Keratinocyte (primary cell): ENCODE results near the gene TLCD3A.

Experiments
- EZH2 ChIP-seq: IDR thresholded peaks from one replicate; pipeline ENCODE4 v1.6.1; 2012; ENCODE audit warnings: inconsistent platforms, mild to moderate bottlenecking, low read length, moderate library complexity
- TF ChIP-seq, protein P1 (sequence below), 3 experiments: IDR thresholded peaks in 1 of 3; conservative IDR thresholded peaks in 1 of 3; optimal IDR thresholded peaks in 1 of 3; 2 replicates in 2 of 3; 3 replicates in 1 of 3; pipeline versions ENCODE3 to v1.5.1; 2011; ENCODE audit warnings: low read length in 3 of 3, mild to moderate bottlenecking in 3 of 3, moderate library complexity in 2 of 3, control low read depth in 1 of 3, inconsistent platforms in 1 of 3; ENCODE audit not compliant: insufficient read depth in 2 of 3; ENCODE audit errors: extremely low read depth in 1 of 3

DNA sequence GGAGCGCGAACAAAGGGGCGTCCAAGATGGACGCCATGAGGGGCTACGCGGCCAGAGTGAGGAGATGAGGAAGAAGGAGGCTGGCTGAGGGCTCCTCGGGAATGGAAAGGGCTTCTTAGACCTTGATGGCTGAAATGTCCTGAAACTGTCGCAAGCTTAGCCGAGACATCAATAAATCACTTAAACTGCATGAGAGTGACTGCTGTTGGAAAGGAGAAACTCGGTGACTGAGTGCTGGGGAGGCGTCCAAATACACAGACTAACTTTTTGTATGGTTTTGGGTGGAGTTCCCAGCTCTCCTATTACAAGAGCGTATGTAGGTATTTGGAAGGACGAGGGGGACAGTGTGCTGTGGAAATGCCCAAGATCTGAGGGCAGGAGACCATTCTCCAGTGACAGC is 21.0 kb downstream of the TLCD3A start:
- TF ChIP-seq, protein P1, sequence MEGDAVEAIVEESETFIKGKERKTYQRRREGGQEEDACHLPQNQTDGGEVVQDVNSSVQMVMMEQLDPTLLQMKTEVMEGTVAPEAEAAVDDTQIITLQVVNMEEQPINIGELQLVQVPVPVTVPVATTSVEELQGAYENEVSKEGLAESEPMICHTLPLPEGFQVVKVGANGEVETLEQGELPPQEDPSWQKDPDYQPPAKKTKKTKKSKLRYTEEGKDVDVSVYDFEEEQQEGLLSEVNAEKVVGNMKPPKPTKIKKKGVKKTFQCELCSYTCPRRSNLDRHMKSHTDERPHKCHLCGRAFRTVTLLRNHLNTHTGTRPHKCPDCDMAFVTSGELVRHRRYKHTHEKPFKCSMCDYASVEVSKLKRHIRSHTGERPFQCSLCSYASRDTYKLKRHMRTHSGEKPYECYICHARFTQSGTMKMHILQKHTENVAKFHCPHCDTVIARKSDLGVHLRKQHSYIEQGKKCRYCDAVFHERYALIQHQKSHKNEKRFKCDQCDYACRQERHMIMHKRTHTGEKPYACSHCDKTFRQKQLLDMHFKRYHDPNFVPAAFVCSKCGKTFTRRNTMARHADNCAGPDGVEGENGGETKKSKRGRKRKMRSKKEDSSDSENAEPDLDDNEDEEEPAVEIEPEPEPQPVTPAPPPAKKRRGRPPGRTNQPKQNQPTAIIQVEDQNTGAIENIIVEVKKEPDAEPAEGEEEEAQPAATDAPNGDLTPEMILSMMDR (optimal IDR thresholded peaks at IDR 0.05 in 1 of 3, IDR thresholded peaks at IDR 0.05 in 1 of 3, conservative IDR thresholded peaks at IDR 0.05 in 1 of 3; ENCODE audit: extremely low read depth in 1 of 3, insufficient read depth in 2 of 3, low read length in 3 of 3) = no peak
- no peak for TF ChIP-seq EZH2
